Skeletal muscle tissue (tissue), 4 donors: Measurements from ENCODE around the gene SUCLA2. TPM values are rescaled to one million over a fixed set of nuclear protein-coding genes. Genes with fewer than 3 reads are reported as not detected.
"Not testable (repeated sequence)": the region's sequence is repeated elsewhere in the genome, so short reads cannot be mapped to it uniquely, and the experiment has no call there.

Experiments used
- H3K27ac ChIP-seq: one replicate; pipeline ENCODE4 v1.7.0; 2013; ENCODE audit warnings: mild to moderate bottlenecking, low read depth, low read length, inconsistent platforms
- H3K27me3 ChIP-seq, 3 donors: one replicate each; pipeline ENCODE4 v1.7.0; 2013; ENCODE audit warnings: low read length in 3 of 3; ENCODE audit not compliant: control insufficient read depth in 3 of 3, insufficient read depth in 3 of 3
- H3K36me3 ChIP-seq, 3 donors: one replicate each; pipeline ENCODE4 v1.7.0; 2013; ENCODE audit warnings: low read length in 3 of 3; ENCODE audit not compliant: control insufficient read depth in 3 of 3, insufficient read depth in 3 of 3
- H3K4me1 ChIP-seq, 3 donors: one replicate each; pipeline ENCODE4 v1.7.0; 2013; ENCODE audit warnings: low read length in 3 of 3, mild to moderate bottlenecking in 3 of 3; ENCODE audit not compliant: control insufficient read depth in 3 of 3, insufficient read depth in 3 of 3
- H3K4me3 ChIP-seq, 3 donors: one replicate each; pipeline ENCODE4 v1.7.0; 2013; ENCODE audit warnings: low read length in 3 of 3
- H3K9ac ChIP-seq, 3 donors: one replicate each; pipeline ENCODE4 v1.7.0; 2013; ENCODE audit warnings: low read length in 3 of 3, mild to moderate bottlenecking in 3 of 3, moderate library complexity in 2 of 3, low read depth in 1 of 3
- H3K9me3 ChIP-seq, 3 donors: one replicate each; pipeline ENCODE4 v1.7.0; 2013; ENCODE audit warnings: low read length in 3 of 3; ENCODE audit not compliant: control insufficient read depth in 3 of 3
- total RNA-seq: library from RNA; depleted of rRNA; stranded (reverse); fragments of >200 nt; gene quantifications from one replicate; pipeline ENCODE4 v1.2.3, GENCODE V29; 2014
- donor health status: Osteomylitis.

Gene SUCLA2
- total RNA-seq, 1 donor from 2014 or later = 47.0 TPM

DNA sequence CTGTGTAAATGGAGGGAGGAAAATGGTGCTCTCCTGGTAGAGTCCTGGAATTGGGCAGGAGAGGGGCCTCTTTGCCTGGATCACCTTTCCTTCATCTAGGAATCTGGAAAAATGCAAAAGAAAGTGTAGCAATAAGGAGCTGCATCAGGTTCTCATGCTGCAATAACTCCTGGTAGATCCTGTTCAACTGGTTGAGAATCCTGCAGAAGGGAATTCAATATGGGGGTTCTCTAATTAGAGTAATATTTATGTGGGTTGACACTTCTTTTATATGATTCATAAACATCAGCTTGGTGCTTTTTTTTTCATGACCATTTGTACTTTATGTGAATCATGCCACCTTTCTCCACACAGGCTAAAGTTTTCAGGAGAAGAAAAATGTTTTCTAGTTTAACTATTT lies 27.0 kb upstream of the SUCLA2 start:
- no peak overlapping the region for H3K27ac ChIP-seq
- no peaks in the 10 kb centered on the region for H3K36me3 ChIP-seq
- H3K4me1 ChIP-seq = no peaks in the 10 kb centered on the region
- H3K27me3 ChIP-seq = no peaks in the 10 kb centered on the region
- H3K4me3 ChIP-seq = no peak overlapping the region
- H3K9ac ChIP-seq = no peak overlapping the region
- no peaks in the 10 kb centered on the region for H3K9me3 ChIP-seq

DNA sequence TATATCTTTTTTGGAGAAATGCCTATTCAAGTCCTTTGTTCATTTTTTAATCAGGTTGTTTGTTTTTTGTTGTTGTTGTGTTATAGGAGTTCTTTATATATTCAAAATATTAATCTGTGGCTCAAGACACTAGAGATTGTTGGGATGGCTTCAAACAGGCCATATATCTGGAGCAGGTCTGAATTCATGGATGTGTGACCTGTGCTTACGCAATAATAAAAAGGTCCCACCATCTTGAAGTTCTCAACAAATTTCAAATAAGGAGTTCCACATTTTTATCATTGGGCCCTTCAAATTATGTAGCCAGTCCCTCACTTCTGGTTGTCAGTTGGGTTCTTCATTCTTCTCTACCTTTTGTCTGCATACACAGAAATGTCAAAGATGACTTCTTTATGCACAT lies 18.7 kb upstream of the SUCLA2 start:
- H3K4me1 ChIP-seq = no peaks in the 10 kb centered on the region
- no peak overlapping the region for H3K27ac ChIP-seq
- no peaks in the 10 kb centered on the region for H3K9me3 ChIP-seq
- H3K27me3 ChIP-seq = no peaks in the 10 kb centered on the region
- H3K9ac ChIP-seq = no peak overlapping the region
- no peaks in the 10 kb centered on the region for H3K36me3 ChIP-seq
- no peak overlapping the region for H3K4me3 ChIP-seq

DNA sequence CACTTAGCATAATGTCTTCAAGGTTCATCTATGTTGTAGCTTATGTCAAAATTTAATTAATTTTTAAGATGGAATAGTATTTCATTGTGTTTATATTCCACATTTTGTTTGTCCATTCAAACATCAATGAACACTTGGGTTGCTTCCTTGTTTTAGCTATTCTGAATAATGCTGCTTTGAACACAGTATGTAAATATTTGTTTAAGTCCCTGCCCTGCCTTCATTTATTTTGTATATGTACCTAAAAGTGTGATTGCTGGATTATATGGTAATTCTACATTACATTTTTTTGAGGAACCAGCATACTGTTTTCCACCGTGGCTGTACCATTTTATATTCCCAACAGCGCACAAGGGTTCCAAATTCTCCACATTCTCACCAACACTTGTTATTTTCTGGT lies 17.6 kb upstream of the SUCLA2 start:
- H3K27ac ChIP-seq = no peak overlapping the region
- H3K4me1 ChIP-seq = no peaks in the 10 kb centered on the region
- no peaks in the 10 kb centered on the region for H3K36me3 ChIP-seq

DNA sequence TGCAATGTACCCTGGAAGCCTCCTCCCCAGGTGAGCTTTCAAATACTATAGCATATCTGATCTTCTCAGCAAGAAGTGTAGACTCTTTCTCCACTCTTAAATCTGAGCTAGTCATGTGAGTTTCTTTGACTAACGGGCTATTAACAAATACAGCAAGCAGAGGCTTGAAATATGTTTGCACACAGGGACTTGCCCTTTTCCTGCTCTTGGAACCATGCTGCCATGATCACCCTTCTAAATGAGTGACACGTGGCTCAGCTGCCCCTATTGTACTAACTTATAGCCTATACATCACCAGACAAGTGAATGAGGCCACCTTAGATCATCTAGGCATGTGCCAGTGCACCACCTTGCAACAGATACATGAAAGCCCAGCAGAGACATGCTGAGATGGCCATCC lies 13.3 kb upstream of the SUCLA2 start:
- no peak overlapping the region for H3K27ac ChIP-seq
- no peaks in the 10 kb centered on the region for H3K36me3 ChIP-seq
- H3K4me1 ChIP-seq = no peaks in the 10 kb centered on the region
- H3K4me3 ChIP-seq = no peak overlapping the region
- H3K9ac ChIP-seq = no peak overlapping the region
- no peaks in the 10 kb centered on the region for H3K27me3 ChIP-seq
- no peaks in the 10 kb centered on the region for H3K9me3 ChIP-seq

More for the DNA sequence above, 17.6 kb upstream of the SUCLA2 start:
- H3K9ac ChIP-seq = no peak overlapping the region
- H3K4me3 ChIP-seq = no peak overlapping the region
- no peaks in the 10 kb centered on the region for H3K27me3 ChIP-seq
- no peaks in the 10 kb centered on the region for H3K9me3 ChIP-seq

DNA sequence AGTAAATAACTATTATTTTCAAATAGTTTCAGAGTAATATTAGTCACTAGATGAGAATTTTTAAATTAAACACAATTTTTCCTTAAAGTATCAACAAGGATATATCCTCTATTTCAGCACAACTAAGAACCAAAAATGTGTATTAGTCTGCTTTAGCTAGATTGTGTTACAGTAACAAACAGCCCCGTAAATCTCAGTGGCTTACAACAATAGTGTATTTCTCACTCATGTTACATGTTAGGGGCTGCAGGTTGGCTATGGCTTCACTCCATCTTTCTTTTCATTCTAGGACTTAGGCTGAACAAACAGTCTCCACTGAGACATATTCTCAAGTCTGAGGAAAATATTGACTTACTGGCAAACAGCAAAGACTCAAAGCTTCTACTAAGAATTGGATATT lies 11.6 kb upstream of the SUCLA2 start:
- H3K4me3 ChIP-seq = no peak overlapping the region
- H3K4me1 ChIP-seq = no peaks in the 10 kb centered on the region
- no peaks in the 10 kb centered on the region for H3K36me3 ChIP-seq
- no peak overlapping the region for H3K9ac ChIP-seq
- H3K27me3 ChIP-seq = no peaks in the 10 kb centered on the region
- no peak overlapping the region for H3K27ac ChIP-seq
- no peaks in the 10 kb centered on the region for H3K9me3 ChIP-seq

DNA sequence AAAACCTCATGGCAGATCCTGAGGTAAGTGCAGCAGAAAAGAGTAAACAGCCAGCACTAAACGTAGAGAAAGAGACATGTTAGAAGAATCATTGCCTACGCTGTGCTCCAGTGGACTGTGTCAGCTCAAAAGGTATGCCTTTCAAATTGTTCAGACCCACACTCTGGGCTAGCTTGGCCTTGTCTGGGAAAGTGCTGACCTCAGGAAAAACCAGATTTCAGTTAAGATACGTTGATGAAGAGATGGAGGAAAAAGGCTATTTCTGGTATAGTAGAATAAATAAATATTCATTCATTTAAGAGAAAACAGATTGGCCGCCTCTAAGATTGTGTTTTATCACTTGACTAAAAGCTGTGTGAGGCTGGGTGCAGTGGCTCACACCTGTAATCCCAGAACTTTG lies 9.6 kb upstream of the SUCLA2 start:
- Histone ChIP-seq H3K27ac (no peak overlapping the region), H3K4me1 (no peaks in the 10 kb centered on the region), H3K27me3 (no peaks in the 10 kb centered on the region), H3K4me3 (no peak overlapping the region), H3K9ac (no peak overlapping the region), H3K36me3 (no peaks in the 10 kb centered on the region), H3K9me3 (no peaks in the 10 kb centered on the region)

DNA sequence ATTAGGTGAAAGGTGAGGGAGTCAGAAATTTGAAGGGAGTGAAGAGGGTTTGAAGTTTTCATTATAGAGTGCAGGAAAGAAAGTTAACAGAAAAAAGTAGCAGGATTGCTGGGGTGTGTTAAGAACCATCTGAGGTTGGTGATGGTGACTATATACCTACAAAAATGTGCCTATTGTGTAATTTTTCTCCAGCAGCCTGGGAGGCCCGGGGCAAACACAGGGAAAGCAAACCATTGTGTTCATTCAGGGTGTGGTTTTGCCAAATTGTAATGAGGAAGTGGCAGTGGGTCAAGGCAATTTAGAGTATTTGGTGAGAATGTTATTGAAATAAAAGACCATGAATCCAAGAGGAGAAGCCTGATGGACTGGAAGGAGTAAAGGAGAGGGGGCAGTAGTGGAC lies 8.2 kb upstream of the SUCLA2 start:
- no peaks in the 10 kb centered on the region for H3K9me3 ChIP-seq
- no peak overlapping the region for H3K27ac ChIP-seq
- H3K27me3 ChIP-seq = no peaks in the 10 kb centered on the region
- no peak overlapping the region for H3K9ac ChIP-seq
- H3K4me3 ChIP-seq = no peak overlapping the region
- H3K4me1 ChIP-seq = no peaks in the 10 kb centered on the region
- H3K36me3 ChIP-seq = no peaks in the 10 kb centered on the region

DNA sequence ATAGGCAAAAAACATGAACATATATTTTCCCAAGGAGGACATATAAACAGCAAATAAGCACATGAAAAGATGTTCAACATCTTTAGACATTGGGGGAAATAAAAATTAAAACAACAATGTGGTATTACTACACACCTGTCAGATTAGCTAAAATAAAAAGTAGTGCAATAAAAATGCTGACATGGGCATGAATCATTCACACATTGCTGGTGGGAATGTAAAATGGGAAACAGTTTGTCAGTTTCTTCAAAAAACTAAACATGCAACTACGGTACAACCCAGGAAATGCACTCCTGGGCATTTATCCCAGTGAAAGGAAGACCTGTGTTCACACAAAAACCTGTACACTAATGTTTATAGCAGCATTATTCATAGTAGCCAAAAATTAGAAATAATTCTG lies 5.3 kb upstream of the SUCLA2 start:
- Histone ChIP-seq H3K9me3 (no peaks in the 10 kb centered on the region), H3K9ac (no peak overlapping the region), H3K36me3 (no peaks in the 10 kb centered on the region), H3K27ac (no peak overlapping the region), H3K4me3 (no peak overlapping the region), H3K4me1 (peaks cover 2 to 4% (median 3%) of the 10 kb centered on the region in 3 donors), H3K27me3 (no peaks in the 10 kb centered on the region)

DNA sequence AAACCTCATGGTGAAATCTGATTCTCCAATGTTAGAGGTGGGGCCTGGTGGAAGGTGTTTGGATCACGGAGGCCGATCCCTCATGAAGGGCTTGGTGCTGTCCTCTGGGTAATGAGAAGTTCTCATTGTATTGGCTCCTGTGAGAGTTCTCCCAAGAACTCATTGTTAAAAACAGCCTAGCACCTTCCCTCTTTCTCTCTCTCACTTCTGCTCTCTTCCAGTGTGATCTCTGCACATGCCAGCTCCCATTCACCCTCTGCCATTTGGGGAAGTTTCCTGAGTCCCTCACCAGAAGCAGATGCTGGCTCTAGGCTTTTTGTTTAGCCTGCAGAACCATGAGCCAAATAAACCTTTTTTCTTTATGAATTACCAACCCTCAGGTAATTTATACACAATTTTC lies 3.1 kb upstream of the SUCLA2 start:
- no peak overlapping the region for H3K4me3 ChIP-seq
- no peak overlapping the region for H3K9ac ChIP-seq
- H3K9me3 ChIP-seq = no peaks in the 10 kb centered on the region
- H3K27ac ChIP-seq = no peak overlapping the region
- H3K27me3 ChIP-seq = no peaks in the 10 kb centered on the region
- H3K4me1 ChIP-seq = peaks cover 2 to 13% (median 5%) of the 10 kb centered on the region in 3 donors
- H3K36me3 ChIP-seq = peaks cover 0 to 3% (median 0%) of the 10 kb centered on the region in 3 donors

DNA sequence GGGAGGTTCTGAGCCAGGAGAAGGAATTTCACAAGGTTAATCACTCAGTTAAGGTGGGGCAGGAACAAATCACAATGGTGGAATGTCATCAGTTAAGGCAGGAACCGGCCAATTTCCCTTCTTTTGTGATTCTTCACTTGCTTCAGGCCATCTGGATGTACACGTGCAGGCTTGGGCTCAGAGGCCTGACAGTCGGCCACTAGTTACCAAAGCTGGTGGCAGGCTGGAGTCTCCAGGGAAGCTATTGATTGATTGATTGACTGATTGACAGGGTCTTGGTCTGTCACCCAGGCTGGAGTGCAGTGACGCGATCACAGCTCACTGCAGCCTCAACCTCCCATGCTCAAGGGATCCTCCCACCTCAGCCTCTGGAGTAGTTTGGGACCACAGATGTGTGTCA lies 926 bp upstream of the SUCLA2 start:
- not testable (repeated sequence) for H3K27ac ChIP-seq, H3K4me3 ChIP-seq, H3K36me3 ChIP-seq, H3K9me3 ChIP-seq, H3K27me3 ChIP-seq, H3K9ac ChIP-seq
- H3K4me1 ChIP-seq = peaks cover 7 to 18% (median 13%) of the 10 kb centered on the region in 3 donors
